ENCODE measurements around the gene TMEM129.
A peak's percentile ranks its signal among the peaks of the same experiment; 100 is the strongest.

Gene TMEM129

DNA sequence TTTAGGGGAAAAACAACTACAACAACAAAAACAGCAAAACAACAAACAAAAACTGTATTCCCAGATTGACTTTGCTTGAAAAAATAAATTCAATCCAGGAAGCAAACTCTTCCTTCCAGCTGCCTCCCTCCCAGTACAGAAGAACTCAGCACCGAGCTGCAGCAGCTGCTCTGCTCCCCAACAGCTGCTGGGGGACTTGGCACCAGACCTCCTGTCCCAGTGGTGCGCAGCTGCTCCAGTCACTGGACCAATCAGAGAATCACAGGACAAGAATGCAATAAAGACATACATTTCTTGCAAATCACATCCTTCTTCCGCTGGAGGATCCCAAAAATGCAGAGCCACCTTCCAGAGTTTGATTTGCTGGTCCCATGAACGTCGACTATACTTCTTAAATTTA is 25.2 kb downstream of the TMEM129 start:
- DNase-seq (ENCODE audit: extremely low read depth, low read depth): no peak
- no peak for TF ChIP-seq CTCF (IDR thresholded peaks at IDR 0.05; ENCODE audit: low read depth, low read length, missing control alignments)
- no peak overlapping the region for H3K4me3 ChIP-seq (replicated peaks; ENCODE audit: low read depth, low read length)

DNA sequence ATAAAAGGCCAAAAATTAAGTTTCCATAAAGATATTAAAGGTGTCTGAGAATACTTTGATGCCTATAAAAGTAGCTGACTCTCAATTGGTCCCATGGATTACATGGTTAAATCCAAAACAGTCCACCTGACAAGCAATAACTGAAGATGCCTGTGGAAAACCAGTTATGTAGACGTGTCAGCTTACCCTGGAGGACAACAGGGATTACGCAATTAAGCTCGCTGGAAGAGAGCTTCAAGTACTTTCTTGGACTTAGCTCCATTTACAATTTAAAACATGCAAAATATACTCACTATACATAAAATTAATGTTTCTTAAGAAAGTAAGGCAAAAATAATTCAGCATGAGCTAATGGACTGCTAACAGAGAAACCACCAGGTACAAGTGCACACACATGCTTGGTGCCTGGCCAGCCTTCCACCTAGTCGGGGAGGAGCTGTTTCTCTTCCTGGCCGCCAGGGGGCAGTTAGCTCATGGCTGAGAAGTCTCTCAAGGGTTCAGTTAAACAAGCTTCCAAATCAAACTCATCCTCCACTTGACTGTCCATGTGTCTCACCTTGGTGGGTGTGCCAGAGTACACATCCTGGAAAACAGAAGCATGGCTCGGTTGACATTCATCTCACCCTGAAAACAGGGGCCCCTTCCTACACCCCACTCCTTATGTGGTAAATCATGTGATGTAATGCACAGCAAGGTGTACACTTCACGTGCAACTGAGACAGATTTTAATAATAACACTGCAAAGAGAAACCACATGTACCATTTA is 27.8 kb downstream of the TMEM129 start:
- H3K4me3 ChIP-seq (replicated peaks; ENCODE audit: low read depth, low read length): no peak overlapping the region
- TF ChIP-seq CTCF (IDR thresholded peaks at IDR 0.05; ENCODE audit: low read depth, low read length, missing control alignments): peak; percentile 98
- peak; percentile 55 for DNase-seq (ENCODE audit: extremely low read depth, low read depth)

- H3K4me3 ChIP-seq (replicated peaks; ENCODE audit: low read depth, low read length): no peak overlapping the region
- no peak for DNase-seq (ENCODE audit: extremely low read depth, low read depth)
These were observed 29.3 kb downstream of the TMEM129 start for GRCh38 chr4:1691737-1692373.

DNA sequence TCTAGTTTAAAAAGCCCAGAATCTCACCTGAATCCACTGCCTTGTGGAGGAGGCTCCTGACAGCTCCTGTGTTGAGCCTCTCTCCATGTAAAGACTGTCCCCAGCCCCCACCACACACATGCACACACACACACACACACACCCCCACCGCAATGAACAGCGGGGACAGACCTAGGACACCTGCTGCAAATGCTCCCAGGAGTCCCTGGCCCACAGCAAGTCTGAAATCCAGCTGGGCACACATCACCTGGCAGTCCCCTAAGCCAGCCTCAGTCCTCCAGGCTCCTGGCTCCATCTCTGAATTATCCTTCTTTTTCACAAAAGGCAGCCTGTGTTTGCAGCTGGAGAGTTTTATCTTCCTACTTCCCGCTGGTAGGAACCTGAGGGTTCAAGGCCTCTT is 30.4 kb downstream of the TMEM129 start:
- no peak for DNase-seq (ENCODE audit: extremely low read depth, low read depth)
- TF ChIP-seq CTCF (IDR thresholded peaks at IDR 0.05; ENCODE audit: low read depth, low read length, missing control alignments): no peak
- no peak overlapping the region for H3K4me3 ChIP-seq (replicated peaks; ENCODE audit: low read depth, low read length)

More at GRCh38 chr4:1691737-1692373, 29.3 kb downstream of the TMEM129 start:
- TF ChIP-seq CTCF (IDR thresholded peaks at IDR 0.05; ENCODE audit: low read depth, low read length, missing control alignments): no peak

DNA sequence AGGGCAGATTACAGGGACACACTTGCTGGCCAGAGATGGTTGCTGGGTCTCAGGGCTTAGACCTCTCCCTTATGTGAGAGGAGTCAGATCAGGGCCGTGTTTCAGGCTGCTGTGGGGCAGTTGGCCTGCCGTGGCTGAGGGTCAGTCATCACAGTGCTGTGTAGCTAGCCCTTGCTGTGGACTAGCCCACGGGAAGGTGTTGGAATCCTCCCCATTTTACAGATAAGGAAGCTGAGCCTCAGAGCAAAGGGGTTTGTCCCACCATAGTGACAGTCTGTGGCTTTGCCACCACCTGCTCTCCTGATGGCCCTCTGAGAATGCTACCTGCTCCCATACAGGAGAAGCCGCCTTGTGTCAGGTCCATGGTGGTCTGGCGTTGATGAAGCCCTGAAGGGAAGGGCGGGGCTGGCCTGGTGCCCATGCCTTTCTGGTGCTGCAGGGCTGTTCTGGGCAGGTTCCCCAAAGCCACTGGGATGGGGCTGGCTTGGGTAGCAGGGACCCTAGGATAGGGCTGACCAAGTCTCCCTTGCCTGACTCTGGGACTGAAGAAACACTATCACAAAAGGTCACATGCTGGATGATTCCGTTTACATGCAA is 34.6 kb downstream of the TMEM129 start:
- no peak overlapping the region for H3K4me3 ChIP-seq (replicated peaks; ENCODE audit: low read depth, low read length)
- no peak for TF ChIP-seq CTCF (IDR thresholded peaks at IDR 0.05; ENCODE audit: low read depth, low read length, missing control alignments)
- DNase-seq (ENCODE audit: extremely low read depth, low read depth): no peak

GRCh38 chr4:1685235-1686150 is 35.6 kb downstream of the TMEM129 start:
- no peak for TF ChIP-seq CTCF (IDR thresholded peaks at IDR 0.05; ENCODE audit: low read depth, low read length, missing control alignments)
- no peak overlapping the region for H3K4me3 ChIP-seq (replicated peaks; ENCODE audit: low read depth, low read length)

More at GRCh38 chr4:1685235-1686150, 35.6 kb downstream of the TMEM129 start:
- DNase-seq (ENCODE audit: extremely low read depth, low read depth): no peak

All from HFF-Myc (cell line).